ENCODE data around the gene CERS6. TPM values are rescaled to one million over a fixed set of nuclear protein-coding genes. Genes with fewer than 3 reads are reported as not detected.

Gene CERS6
- total RNA-seq, 1 donor = 16.0 TPM

DNA sequence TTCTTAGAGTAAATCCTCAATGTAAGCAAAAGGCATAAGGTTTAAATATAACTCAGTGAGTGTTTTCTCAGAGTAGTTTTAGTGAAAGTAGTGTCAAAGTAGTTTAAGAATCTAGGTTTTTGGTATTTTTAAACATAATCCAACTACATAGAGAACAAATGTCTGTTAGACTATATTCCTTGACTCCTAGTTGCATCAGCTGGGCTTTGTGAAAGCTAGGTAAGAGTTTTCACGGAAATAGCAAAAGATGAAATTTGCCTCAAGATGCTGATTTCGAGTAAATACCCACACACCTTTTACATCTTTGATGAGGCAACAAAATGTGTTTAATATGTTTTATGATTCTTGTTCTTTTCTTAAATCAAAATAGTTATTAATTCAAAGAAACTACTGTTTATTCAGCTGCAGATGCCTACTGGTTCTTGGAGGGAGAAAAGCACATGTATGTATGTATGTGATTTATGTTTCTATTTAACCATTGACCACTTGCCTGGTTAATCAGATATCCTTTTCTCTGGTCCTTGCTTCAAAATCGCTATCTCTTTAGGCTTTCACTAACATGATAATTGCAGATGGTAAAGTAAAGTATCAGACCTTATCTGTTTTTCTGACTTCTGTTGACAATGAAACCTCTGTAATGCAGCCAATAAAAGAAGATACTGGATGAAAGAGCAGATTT, 229.0 kb downstream of the CERS6 start:
- no peak for DNase-seq (ENCODE audit: low read depth)
- TF ChIP-seq, protein P1, sequence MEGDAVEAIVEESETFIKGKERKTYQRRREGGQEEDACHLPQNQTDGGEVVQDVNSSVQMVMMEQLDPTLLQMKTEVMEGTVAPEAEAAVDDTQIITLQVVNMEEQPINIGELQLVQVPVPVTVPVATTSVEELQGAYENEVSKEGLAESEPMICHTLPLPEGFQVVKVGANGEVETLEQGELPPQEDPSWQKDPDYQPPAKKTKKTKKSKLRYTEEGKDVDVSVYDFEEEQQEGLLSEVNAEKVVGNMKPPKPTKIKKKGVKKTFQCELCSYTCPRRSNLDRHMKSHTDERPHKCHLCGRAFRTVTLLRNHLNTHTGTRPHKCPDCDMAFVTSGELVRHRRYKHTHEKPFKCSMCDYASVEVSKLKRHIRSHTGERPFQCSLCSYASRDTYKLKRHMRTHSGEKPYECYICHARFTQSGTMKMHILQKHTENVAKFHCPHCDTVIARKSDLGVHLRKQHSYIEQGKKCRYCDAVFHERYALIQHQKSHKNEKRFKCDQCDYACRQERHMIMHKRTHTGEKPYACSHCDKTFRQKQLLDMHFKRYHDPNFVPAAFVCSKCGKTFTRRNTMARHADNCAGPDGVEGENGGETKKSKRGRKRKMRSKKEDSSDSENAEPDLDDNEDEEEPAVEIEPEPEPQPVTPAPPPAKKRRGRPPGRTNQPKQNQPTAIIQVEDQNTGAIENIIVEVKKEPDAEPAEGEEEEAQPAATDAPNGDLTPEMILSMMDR (IDR thresholded peaks at IDR 0.05; ENCODE audit: insufficient read depth, low read depth, low read length) = no peak
- H3K4me3 ChIP-seq (ENCODE audit: low read depth, low read length) = no peak overlapping the region

DNA sequence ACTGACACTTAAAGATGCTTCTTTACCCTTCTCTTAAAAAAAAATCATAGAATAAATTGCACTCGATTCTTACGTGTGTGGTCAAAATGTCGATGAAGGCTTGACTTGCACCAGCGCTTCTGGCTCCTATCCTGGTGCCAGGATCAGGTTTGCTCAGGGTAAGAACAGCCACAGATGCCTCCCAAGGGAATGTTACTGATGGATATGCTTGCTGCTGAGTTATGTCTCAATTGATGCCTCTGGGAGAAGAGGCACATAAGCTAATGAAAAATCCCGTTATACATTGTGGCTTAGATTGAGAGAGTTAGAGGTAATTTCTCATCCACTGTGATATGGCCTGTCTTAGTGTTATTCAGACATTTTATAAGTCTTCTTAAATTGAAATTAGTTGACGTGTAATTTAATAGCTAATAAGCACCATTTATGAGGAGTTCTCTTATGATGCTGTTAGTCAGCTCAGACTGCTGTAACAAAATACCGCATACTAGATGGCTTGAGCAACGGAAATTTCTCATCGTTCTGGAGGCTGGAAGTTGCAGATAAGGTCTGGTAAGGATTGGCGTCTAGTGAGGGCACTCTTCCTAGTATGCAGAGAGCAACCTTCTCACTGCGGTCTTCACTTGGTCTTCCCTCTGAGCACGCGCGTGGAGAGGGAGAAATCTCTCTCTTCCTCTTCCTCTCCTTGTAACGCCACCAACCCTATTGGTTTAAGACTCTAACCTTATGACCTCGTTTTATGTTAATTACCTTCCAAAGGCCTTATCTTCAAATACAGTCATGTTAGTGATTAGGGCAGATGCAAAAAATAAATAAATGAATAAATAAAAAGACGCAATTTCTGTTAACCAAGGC, 229.8 kb downstream of the CERS6 start:
- no peak overlapping the region for H3K4me3 ChIP-seq (ENCODE audit: low read depth, low read length)
- TF ChIP-seq, protein P1 (IDR thresholded peaks at IDR 0.05; ENCODE audit: insufficient read depth, low read depth, low read length) = no peak
- peak; percentile 56 for DNase-seq (ENCODE audit: low read depth)

DNA sequence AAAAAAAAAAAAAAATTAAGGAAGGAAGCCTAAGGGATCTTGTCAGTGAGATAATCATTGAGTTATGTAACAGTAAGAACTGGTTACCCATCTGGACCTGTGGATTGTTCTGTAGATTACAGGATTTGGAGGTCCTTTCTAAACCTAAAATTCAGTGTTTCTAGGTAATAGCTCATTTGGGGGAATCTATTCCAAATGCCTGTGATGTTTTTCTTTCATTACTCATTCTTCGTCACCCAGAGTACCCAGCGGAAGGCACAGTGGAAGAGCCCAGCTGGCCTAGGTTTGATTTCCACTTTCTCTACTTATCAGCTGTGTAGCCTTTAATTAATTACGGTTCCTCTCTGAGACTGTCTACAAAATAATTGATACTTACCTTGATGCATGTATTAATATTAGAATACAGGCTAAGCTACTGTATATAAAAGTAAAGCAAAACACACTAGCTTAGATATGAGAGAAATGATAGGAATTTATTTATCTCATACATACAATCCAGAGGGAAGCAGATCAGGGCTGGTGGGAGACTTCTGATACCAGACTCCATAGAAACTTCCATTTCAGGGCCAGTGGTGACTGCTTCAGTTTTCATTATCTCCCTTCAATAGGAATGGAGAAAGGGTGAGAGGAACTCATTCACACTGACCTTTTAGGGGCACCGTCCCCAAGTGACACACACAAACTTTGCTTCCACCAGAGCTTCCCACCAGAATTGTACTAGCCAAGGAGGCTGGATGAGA, 230.6 kb downstream of the CERS6 start:
- H3K4me3 ChIP-seq (ENCODE audit: low read depth, low read length) = no peak overlapping the region
- TF ChIP-seq, protein P1 (IDR thresholded peaks at IDR 0.05; ENCODE audit: insufficient read depth, low read depth, low read length) = no peak
- no peak for DNase-seq (ENCODE audit: low read depth)

DNA sequence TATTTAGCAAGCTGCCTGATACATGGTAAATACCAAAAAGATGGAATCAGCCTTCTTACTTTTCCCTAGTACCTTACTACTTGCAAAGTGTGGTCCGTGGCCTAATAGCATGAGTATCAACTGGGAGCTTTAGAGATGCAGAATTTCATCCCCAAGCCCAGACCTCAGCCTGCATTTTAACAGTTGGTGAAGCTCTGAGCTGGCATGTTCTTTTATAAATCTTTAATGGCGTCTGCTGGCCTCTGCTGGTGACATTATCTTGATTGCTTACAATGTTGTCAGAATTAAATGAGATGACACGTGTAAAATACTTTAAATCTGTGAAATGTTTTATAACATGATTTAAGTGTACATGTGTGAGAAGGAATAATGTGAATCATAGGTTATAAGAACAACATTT, 231.2 kb downstream of the CERS6 start:
- H3K4me3 ChIP-seq (ENCODE audit: low read depth, low read length) = no peak overlapping the region
- DNase-seq (ENCODE audit: low read depth) = peak; percentile 28
- TF ChIP-seq, protein P1 (IDR thresholded peaks at IDR 0.05; ENCODE audit: insufficient read depth, low read depth, low read length) = no peak

DNA sequence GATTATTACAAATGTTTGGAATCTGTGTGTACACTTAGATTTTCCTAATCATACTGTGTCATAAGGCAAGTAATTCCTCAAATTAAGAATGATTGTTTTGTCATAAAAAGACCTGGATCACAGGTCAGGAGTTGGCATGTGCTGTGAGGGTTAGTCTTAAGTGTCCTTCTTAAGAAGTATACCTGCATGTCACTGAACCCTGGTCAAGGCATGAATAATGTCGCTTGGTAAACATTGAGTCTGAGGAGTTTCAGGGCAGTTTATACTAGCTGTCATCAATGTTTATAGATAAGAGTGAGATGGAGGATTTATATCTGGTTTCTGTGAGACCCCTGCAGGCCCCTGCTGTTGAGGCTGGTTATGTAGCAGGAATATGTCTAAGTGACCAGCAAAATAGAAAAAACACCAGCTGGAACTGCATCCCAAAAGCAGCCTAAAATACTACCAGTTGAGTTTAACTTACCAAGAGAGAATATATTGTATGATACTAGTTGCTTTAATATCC, 234.4 kb downstream of the CERS6 start:
- no peak overlapping the region for H3K4me3 ChIP-seq (ENCODE audit: low read depth, low read length)
- TF ChIP-seq, protein P1 (IDR thresholded peaks at IDR 0.05; ENCODE audit: insufficient read depth, low read depth, low read length) = no peak
- no peak for DNase-seq (ENCODE audit: low read depth)

DNA sequence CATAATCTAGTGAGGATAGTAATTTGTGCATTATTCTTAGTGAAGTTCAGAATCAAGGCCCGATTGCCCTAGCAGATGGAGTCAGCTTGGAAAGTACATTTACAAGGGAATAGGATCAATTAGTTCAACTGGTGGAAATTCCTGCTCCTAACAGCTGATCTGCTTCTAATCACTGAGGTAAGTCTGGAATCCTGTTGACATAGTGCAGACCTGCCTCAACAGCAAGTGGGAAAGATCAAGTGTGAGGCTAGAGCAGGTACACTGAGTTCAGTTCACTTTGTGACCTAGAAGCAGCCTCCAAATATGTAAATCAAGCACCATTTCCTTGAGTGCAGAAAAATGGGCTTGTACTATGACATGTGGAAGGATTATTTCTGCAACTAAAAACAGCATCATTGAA, 235.1 kb downstream of the CERS6 start:
- no peak for DNase-seq (ENCODE audit: low read depth)
- TF ChIP-seq, protein P1 (IDR thresholded peaks at IDR 0.05; ENCODE audit: insufficient read depth, low read depth, low read length) = no peak
- no peak overlapping the region for H3K4me3 ChIP-seq (ENCODE audit: low read depth, low read length)
